Brain microvascular endothelial cell (primary cell): ENCODE results near the gene YLPM1.
A peak's percentile ranks its signal among the peaks of the same experiment; 100 is the strongest.

Source experiments
- DNase-seq: peaks from one replicate; pipeline ENCODE4 v3.0.0-alpha.2; 2020
- H3K27ac ChIP-seq: fragments of 250-450 bp; sonication (Bioruptor Pico); 2 replicates; pipeline ENCODE4 v1.5.1; 2020; ENCODE audit warnings: mild to moderate bottlenecking, moderate library complexity
- H3K27me3 ChIP-seq: fragments of 250-450 bp; sonication (Bioruptor Pico); replicated peaks from 2 replicates; pipeline ENCODE4 v1.5.1; 2020; ENCODE audit warnings: mild to moderate bottlenecking
- H3K36me3 ChIP-seq: fragments of 250-450 bp; sonication (Bioruptor Pico); replicated peaks from 2 replicates; pipeline ENCODE4 v1.5.1; 2020; ENCODE audit warnings: mild to moderate bottlenecking
- H3K4me3 ChIP-seq: 2 replicates; pipeline ENCODE4 v1.5.1; 2011; ENCODE audit warnings: low read depth, mild to moderate bottlenecking, control low read depth, low read length, moderate library complexity
- CTCF ChIP-seq: IDR thresholded peaks from 2 replicates; pipeline ENCODE4 v1.5.1; 2011; ENCODE audit warnings: low read depth, mild to moderate bottlenecking, moderate library complexity, low read length, control low read depth, inconsistent platforms; ENCODE audit errors: missing control alignments
- in situ Hi-C: cut with HindIII; loops from 2 replicates; pipeline ENCODE4 v1.10.0; 2017; ENCODE audit warnings: low sequenced_read_pairs, low pct_ligation_motif_present

The YLPM1 gene

GRCh38 chr14:74762917-74763802 lies at the start of gene YLPM1:
TSS of gene YLPM1 (plus strand) at chr14:74763316. CDS start at chr14:74763490, 174 bp downstream.
- Histone ChIP-seq H3K4me3 (peak within 1 kb of the TSS; percentile 86), H3K27me3 (no peaks in the 10 kb centered on the region), H3K36me3 (no peaks in the 10 kb centered on the region), H3K27ac (peak within 1 kb of the TSS; percentile 72)
- in situ Hi-C loops = no loop called here
- DNase-seq = peak; percentile 96
- TF ChIP-seq CTCF = peak; percentile 62

- Histone ChIP-seq H3K27ac (peak overlapping the region; percentile 71), H3K27me3 (no peaks in the 10 kb centered on the region), H3K36me3 (peaks cover 11% of the 10 kb centered on the region), H3K4me3 (peak overlapping the region; percentile 97)
- in situ Hi-C loops = no loop called here
- TF ChIP-seq CTCF = no peak
- no peak for DNase-seq
These were observed 49.8 kb upstream of the YLPM1 start for GRCh38 chr14:74713395-74713735.

- in situ Hi-C loops = no loop called here
- no peak for TF ChIP-seq CTCF
- Histone ChIP-seq H3K27me3 (no peaks in the 10 kb centered on the region), H3K27ac (no peak overlapping the region), H3K36me3 (peaks cover 21% of the 10 kb centered on the region), H3K4me3 (no peak overlapping the region)
- DNase-seq = peak; percentile 76
These were observed 42.6 kb upstream of the YLPM1 start for GRCh38 chr14:74720526-74720925.

GRCh38 chr14:74723134-74723533 lies 40.0 kb upstream of the YLPM1 start:
- peaks cover 12% of the 10 kb centered on the region for H3K36me3 ChIP-seq
- no peak overlapping the region for H3K27ac ChIP-seq
- in situ Hi-C loops = no loop called here
- no peak for TF ChIP-seq CTCF
- no peak overlapping the region for H3K4me3 ChIP-seq
- DNase-seq = no peak
- no peaks in the 10 kb centered on the region for H3K27me3 ChIP-seq

- TF ChIP-seq CTCF = no peak
- Histone ChIP-seq H3K36me3 (peaks cover 15% of the 10 kb centered on the region), H3K27ac (no peak overlapping the region), H3K4me3 (no peak overlapping the region), H3K27me3 (no peaks in the 10 kb centered on the region)
- DNase-seq = no peak
- in situ Hi-C loops = no loop called here
These were observed 30.7 kb upstream of the YLPM1 start for GRCh38 chr14:74732387-74732786.
